D341Med (cell line): ENCODE measurements around the gene PIK3R2.
"Not testable (repeated sequence)": the region's sequence is repeated elsewhere in the genome, so short reads cannot be mapped to it uniquely, and the experiment has no call there.

Experiments
- DNase-seq: peaks from one replicate; pipeline ENCODE4 v3.0.0; 2012; ENCODE audit warnings: low spot score

The PIK3R2 gene

DNA sequence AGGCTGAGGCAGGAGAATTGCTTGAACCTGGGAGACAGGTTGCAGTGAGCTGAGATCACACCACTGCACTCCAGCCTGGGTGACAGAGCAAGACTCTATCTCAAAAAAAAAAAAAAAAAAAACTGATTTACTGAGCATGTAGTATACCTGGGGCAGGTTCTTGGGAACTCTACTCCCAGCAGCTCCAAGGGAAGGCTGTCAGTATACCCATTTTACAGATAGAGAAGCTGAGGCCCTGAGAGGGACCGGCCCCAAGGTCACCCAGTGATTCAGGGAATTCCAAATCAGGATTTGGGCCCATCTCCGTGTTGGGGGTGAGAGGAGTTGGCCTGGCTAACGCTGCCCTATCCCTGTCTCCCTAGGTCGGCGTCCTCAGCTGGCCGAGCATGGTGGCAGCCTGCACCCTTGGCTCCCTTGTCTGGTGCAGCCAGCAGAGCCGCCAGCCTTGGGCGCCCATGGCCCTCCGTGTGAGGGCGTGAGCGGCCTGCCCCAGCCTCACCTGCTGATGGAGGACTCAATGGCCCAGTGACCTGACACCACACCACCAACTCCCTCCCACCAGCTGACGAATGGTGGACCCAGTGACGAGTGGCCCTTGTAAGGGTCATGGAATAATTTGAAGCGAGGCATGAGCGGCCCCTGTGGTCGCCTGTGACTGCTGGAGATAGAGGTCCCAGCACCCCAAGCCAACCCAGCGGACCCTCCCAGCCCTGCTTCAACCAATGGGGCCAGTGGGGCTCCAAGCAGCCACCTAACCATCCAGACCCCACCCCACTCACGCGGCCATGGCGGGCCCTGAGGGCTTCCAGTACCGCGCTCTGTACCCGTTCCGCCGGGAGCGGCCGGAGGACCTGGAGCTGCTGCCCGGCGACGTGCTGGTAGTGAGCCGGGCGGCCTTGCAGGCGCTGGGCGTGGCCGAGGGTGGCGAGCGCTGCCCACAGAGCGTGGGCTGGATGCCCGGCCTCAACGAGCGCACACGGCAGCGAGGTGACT is 2.4 kb downstream of the PIK3R2 start:
- no peak for DNase-seq

DNA sequence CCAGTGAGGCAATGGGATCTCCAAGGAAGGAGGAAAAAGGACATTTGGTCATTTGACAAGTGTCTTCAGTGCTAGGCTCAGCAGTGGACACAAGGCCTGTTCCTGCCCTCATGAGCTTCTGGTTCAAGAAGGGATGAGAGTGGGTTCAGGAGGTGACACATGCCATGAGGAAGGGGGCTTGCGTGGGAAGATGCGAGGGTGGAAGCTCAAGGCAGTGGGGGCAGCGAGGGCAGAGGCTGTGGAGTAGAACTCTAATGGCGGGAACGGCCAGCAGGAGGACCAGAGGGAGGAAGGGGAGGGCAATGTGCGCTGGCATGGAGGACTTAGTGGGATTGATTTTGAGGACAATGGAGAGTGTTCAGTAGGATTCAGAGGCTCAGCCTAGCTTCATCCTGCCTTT is 3.3 kb downstream of the PIK3R2 start:
- no peak for DNase-seq

DNA sequence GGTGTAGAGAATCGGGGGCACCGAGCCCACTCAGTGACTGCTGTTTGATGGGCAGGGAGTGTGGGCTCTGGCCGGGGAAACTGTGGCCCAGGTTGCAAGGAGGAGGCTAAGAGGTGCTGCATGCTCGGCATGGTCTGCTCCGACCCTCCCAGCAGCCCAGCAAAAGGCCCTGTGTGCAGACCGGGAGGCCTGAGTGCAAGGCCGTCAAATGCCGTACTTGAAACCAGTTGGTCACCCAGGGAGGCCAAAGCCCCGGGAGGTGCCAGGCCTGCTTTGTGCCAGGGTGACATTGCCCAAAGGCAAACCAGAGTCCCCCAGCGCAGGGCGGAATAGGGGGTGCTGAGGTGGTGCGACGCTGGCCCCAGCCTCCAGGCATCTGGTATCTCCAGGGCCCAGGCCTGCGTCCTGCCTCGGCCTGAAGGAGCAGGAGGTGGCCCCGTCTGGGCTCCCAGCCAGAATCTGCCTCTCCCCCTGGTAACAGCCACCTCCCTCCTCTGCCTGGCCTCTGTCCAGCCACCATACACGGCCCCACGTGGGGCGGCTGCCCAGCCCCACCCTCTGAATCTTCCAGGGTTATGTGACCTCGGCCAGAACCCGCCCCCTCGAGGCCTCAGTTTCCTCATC is 4.0 kb downstream of the PIK3R2 start:
- DNase-seq = peak; percentile 79

DNA sequence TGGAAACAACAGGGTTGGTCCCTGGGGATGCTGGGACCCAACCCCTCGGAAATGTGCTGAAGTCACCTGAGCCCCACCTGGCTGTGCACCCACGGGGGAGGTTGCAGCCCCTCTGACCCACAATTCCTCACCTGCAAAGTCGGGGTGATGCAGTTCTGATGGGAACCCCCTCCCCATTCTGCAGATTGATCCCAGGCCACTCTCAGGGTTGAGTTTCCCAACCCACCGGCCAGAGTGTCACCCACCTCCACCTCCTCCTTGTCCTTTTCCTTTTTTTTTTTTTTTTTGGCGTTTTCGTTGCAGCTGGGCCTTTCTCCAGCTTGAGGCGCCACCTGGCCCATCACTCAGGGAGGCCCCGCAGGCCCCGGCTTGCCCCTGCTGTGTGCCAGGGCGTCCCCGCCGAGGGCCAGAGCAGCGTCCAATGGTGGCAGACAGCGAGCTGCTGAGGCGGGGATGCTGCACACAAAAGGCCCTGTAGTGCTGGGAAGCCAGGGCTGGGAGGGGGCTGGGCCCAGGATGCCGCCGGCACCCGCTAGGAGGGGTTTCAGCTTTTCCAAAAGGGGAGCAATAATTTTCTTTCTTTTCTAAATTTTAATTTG is 4.6 kb downstream of the PIK3R2 start:
- peak; percentile 64 for DNase-seq

DNA sequence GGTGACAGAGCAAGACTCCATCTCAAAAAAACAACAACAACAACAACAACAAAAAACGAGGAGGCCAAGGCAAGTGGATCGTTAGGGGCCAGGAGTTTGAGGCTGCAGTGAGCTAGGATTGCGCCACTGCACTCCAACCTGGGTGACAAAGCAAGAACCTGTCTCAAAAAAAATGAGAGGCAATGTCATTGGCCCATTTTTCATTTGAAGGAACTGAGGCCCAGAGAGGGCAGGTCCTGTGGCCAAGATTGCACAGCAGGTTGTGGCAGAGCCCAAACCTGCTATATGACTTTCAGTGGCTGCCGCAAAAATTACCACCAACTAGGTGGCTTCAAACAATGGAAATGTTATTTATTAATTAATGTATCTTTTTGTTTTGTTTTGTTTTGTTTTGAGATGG is 5.5 kb downstream of the PIK3R2 start:
- DNase-seq = no peak

DNA sequence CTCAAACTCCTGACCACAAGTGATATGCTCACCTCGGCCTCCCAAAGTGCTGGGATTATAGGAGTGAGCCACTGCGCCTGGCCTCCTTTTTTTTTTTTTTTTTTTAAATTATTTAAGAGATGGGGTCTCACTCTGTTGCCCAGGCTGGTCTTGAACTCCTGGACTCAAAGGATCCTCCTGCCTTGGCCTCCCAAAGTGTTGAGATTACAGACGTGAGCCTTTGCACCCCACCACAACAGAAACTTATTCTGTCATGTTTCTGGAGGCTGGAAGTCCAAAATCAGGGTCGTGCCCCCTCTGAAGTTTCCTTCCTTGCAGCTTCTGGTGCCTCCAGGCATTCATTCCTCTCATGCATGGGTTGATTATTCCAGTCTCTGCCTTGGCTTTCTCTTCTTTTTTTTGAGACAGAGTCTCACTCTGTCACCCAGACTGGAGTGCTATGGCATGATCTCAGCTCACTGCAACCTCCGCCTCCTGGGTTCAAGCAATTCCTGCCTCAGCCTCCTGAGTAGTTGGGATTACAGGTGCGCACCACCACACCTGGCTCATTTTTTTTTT is 6.2 kb downstream of the PIK3R2 start:
- DNase-seq = not testable (repeated sequence)

DNA sequence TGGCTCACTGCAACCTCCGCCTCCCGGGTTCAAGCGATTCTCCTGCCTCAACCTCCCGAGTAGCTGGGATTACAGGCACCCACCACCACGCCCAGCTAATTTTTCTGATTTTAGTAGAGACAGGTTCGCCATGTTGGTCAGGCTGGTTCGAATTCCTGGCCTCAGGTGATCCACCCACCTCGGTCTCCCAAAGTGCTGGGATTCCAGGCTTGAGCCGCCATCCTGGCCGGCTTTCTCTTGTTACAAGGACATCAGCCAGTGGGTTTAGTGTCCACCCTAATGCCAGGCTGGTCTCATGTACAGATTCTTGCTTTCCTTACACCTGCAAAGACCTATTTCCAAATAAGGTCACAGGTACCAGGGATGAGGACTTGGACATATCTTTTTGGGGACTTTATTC is 6.8 kb downstream of the PIK3R2 start:
- DNase-seq = no peak

DNA sequence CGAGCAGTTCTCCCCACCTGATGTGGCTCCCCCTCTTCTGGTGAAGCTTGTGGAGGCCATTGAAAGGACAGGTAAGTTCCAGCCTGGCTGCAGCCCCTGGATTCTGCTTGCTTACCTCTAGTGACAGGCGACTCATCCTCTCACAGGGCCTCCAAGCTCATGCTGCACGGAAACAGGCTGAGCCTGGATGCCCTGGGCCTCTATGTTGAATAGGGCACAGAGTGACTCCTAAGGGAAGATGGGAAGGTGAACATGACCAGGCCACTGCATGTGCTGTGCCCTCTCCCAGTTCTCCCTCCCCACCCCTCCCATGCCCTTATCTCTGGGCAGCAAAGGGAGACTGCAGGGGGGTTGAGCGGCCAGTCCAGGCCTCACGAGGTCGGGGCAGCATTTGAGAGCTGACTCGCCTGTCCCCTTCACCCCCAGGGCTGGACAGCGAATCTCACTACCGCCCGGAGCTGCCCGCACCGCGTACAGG is 7.6 kb downstream of the PIK3R2 start:
- DNase-seq = no peak

DNA sequence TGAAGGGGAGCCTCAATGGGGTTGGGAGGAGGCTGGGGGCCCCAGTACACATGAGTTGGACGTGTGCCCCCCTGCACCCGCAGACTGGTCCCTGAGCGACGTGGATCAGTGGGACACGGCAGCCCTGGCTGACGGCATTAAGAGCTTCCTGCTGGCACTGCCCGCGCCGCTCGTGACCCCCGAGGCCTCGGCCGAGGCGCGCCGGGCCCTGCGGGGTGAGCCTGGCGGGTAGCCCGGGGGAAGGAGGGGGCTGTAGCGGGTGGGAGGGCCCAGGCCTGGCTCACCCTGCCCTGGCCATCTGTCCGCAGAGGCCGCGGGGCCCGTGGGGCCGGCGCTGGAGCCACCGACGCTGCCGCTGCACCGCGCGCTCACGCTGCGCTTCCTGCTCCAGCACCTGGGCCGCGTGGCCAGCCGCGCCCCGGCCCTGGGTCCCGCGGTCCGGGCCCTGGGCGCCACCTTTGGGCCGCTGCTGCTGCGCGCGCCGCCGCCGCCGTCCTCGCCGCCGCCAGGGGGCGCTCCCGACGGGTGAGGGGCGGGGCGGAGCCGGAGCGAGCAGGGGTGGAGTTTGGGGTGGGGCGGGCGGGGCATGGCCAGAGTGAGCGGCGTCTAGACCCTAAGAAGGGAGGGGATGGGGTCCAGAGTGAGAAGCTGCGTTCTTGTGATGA is 8.1 kb downstream of the PIK3R2 start:
- DNase-seq = peak; percentile 97

DNA sequence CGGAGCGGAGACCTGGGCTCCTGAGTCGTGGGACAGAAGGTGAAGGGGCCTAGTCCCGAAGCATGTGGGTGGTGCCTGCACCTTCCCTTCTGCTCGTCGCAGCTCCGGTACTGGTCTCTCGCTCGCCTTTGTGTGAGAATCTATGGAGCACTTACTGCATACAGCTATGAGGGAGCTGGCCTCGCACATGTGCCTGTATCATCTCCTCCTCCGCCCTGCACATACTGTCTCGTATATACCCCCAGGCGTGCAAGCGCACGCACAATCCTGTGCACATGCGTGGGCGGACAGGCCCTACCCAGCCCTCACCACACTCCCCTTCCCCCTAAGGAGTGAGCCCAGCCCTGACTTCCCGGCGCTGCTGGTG is 8.7 kb downstream of the PIK3R2 start:
- DNase-seq = no peak

DNA sequence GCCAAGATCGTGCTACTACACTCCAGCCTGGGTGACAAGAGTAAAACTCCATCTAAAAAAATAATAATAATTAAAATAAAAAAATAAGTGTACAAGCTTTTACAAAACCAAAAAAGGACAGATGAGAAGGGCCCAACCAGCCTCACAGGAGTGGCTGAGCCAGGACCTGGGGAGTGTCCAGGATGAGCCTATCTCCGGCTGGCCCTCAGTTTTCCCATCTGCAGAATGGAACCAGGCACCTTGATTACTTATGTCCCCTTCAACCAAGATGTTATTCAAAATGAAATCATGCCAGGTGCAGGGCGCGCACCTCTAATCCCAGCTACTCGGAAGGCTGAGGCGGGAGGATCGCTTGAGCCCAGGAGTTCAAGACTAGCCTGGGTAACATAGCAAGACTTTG is 11.1 kb downstream of the PIK3R2 start:
- no peak for DNase-seq

DNA sequence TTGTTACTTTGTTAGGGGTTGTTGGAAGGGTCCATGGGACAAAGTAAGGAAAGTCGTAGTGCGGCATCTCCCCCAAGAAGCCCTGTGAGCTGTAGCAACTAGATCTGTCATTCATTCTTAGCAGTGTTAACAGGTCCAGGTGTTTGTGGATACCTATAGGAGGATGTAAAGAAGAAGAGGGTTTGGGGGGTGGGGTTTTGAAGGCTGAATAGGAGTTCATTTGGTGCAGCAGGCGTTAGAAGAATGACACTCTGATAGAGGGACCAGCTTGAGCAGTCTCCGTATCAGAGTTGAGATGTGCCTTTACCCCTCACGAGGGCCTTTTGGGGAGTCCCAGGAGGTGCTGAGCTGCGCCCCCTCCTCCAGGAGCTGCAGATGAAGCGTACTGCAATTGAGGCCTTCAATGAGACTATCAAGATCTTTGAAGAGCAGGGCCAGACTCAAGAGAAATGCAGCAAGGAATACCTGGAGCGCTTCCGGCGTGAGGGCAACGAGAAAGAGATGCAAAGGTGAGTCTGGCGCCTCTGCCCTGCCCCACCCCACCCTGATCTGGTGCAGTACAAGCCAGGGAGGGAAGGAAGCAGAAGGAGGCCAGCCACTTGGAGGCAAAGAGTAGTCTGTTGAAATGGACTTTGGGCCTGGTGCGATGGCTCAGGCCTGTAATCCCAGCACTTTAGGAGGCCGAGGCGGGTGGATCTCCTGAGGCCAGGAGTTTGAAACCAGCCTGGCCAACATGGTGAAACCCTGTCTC is 13.0 kb downstream of the PIK3R2 start:
- DNase-seq = no peak

DNA sequence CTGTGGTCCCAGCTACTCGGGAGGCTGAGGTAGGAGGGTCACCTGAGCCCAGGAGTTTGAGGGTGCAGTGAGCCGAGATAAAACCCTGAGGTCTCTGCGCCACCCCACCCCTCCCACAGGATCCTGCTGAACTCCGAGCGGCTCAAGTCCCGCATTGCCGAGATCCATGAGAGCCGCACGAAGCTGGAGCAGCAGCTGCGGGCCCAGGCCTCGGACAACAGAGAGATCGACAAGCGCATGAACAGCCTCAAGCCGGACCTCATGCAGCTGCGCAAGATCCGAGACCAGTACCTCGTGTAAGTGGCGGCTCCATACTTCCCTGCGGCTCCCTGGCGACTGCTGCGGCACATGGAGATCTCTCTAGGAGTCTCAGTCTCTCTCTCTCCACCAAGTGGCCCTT is 14.0 kb downstream of the PIK3R2 start:
- no peak for DNase-seq

DNA sequence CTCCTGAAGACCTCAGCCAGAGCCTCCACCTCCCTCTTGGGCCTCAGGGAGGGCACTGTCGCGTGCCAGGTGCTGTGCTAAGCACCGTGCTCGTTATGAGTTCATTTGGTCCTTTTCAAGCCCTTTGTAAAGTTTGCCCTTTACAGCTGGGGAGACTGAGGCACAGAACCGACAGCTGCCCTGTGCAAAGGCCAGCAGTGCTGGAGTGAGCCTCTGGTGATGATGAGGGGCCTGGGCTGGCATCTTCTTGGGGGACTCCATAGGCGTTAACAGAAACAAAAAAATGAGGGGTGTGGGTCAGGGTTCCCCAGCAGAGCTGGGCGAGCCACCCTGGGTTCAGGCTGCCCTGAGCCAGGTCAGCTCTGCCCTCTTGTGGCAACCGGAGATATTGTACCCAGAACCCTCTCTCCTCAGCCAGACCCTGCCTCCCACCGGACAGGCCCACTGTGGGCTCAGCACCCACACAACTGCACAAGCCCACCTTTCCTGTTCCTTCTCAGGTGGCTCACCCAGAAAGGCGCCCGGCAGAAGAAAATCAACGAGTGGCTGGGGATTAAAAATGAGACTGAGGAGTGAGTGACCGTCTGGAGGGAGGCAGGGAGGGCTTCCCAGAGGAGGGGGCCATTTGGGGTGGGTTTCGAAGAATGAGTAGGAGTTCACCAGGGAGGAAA is 15.1 kb downstream of the PIK3R2 start:
- peak; percentile 92 for DNase-seq

DNA sequence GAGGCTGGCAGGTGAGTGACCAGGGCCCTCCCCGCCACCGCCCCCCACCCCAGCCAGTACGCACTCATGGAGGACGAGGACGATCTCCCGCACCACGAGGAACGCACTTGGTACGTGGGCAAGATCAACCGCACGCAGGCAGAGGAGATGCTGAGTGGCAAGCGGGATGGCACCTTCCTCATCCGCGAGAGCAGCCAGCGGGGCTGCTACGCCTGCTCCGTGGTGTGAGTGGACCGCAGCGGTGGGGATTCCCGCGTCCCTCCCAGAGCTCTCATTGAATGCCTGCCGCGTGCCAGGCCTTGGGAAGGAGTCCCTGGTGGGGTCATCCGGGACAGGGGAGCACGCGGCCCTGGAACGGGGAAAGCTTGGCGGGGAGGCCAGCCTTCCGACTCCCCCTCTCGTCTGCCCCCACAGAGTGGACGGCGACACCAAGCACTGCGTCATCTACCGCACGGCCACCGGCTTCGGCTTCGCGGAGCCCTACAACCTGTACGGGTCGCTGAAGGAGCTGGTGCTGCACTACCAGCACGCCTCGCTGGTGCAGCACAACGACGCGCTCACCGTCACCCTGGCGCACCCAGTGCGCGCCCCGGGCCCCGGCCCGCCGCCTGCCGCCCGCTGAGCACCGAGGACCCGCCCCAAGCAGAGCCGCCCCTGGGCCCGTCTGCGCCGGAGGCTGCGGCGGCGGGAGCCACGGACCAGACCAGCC is 15.9 kb downstream of the PIK3R2 start:
- no peak for DNase-seq

DNA sequence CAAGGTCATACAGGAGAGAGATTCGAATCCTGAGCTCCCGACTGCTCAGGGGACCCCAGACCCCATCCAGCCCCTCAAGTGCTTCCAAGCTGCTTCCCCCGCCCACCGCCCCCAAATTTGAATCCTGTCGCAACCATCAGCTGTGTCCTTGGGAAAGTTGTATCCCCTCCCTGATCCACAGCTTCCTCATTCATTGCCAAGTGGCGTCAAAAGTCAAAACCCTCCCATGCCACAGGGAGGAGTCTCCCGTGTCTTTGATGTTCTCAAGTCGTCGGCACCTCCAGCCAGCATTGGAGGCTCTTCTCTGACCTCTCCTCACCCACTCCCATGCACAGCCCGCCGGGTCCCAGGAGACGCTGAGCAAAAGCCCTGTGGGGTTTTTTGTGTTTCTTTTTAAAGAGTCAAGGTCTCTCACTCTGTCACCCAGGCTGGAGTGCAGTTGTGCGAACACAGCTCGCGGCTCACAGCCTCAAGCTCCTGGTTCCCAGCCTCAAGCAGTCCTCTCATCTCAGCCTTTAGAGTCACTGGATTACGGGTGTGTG is 17.8 kb downstream of the PIK3R2 start:
- DNase-seq = no peak

DNA sequence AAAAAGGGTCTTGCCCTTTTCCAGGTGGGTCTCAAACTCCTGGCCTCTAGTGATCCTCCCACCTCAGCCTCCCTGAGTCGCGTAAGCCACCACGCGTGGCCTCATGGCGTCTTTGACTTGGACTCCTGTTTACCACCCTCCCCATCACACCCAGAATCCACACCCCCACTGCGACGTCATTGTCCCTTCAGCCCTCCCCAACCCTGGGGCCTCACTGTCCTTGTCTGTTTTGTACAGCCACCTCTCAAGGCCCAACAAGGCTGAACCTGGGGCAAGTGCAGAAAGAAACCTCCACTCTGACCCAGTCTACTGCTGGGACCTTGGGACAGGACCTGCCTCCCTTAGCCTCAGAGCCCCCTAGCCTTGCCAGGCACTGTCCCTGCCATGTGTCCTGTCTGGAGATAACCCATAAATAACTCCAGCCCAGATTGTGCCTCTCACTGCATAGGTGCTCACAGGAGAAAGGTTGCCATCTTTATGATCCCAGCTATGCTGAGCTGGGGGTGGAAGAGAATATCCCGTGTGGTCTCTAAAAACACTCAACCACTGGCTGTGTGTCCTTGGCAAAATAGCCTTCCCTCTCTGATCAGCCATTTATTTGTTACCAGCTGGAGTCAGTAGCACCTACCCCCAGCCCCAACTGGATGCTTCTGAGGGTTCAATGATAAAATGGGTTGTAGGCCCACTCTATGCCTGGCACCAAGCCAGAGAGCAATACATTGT is 18.8 kb downstream of the PIK3R2 start:
- no peak for DNase-seq

DNA sequence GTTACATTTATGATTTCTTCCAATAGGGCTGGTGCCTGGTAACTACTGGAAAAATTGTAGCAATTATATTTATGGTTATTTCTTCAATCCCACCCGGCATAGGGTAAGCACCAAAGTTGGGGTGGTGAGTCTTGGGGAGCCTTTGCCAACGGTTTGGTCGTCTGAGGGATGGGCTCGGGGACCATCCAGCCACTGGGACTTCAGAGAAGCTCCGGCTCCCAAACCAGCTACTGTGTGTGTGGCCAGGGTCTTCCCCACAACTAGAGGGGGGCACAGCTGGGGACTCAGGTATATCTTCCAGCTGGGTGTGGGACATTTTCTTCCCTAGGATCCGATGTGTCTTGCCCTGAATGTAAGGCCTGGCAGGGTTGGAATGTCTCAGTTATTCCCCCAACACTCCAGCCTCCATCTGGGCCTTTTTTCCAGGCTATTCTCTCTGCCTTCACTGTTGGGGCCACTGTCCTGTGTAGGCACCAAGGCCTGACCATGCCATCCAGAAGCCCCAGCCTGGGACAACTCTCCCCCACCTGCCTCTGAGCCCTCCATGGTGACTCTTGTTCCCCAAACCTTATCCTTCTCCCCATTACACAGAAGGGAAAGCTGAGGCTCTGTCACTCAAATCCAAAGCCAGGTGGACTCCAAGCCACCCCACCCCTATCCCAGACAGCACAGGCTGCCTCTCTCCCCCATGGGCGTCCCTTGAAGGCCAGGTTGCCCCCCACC is 19.5 kb downstream of the PIK3R2 start:
- DNase-seq = no peak
